ENCODE measurements around the gene ZNF217.
"Not testable (repeated sequence)": the region's sequence is repeated elsewhere in the genome, so short reads cannot be mapped to it uniquely, and the experiment has no call there.

The ZNF217 gene

GRCh38 chr20:53534037-53534436, 59.6 kb downstream of the ZNF217 start:
- DNase-seq (ENCODE audit: insufficient read length), result no peak
- FAIRE-seq, result no peak
- TF ChIP-seq POLR2AphosphoS5 (IDR thresholded peaks at IDR 0.05; ENCODE audit: low read depth, low read length), result no peak
- no peak for TF ChIP-seq POLR2A (IDR thresholded peaks at IDR 0.05; ENCODE audit: low read depth, low read length)
- no peak for TF ChIP-seq TAF1 (IDR thresholded peaks at IDR 0.05; ENCODE audit: borderline replicate concordance, low read depth, low read length)

- no peak for DNase-seq (ENCODE audit: insufficient read length)
- TF ChIP-seq TAF1 (IDR thresholded peaks at IDR 0.05; ENCODE audit: borderline replicate concordance, low read depth, low read length) (no peak), POLR2AphosphoS5 (IDR thresholded peaks at IDR 0.05; ENCODE audit: low read depth, low read length) (no peak), POLR2A (IDR thresholded peaks at IDR 0.05; ENCODE audit: low read depth, low read length) (no peak)
- no peak for FAIRE-seq
Measured at GRCh38 chr20:53533500-53533899, 60.1 kb downstream of the ZNF217 start.

GRCh38 chr20:53532654-53533312, 60.9 kb downstream of the ZNF217 start:
- DNase-seq (ENCODE audit: insufficient read length); FAIRE-seq: not testable (repeated sequence)

- TF ChIP-seq POLR2A (IDR thresholded peaks at IDR 0.05; ENCODE audit: low read depth, low read length) (no peak), POLR2AphosphoS5 (IDR thresholded peaks at IDR 0.05; ENCODE audit: low read depth, low read length) (no peak), TAF1 (IDR thresholded peaks at IDR 0.05; ENCODE audit: borderline replicate concordance, low read depth, low read length) (no peak)
- FAIRE-seq, result no peak
- no peak for DNase-seq (ENCODE audit: insufficient read length)
Measured at GRCh38 chr20:53530440-53530839, 63.2 kb downstream of the ZNF217 start.

- FAIRE-seq (no peak), DNase-seq (ENCODE audit: insufficient read length) (no peak)
- no peak for TF ChIP-seq POLR2A (IDR thresholded peaks at IDR 0.05; ENCODE audit: low read depth, low read length)
- TF ChIP-seq TAF1 (IDR thresholded peaks at IDR 0.05; ENCODE audit: borderline replicate concordance, low read depth, low read length), result no peak
- no peak for TF ChIP-seq POLR2AphosphoS5 (IDR thresholded peaks at IDR 0.05; ENCODE audit: low read depth, low read length)
Measured at GRCh38 chr20:53529658-53530057, 64.0 kb downstream of the ZNF217 start.

GRCh38 chr20:53527196-53527595, 66.4 kb downstream of the ZNF217 start:
- DNase-seq (ENCODE audit: insufficient read length) (no peak), FAIRE-seq (no peak)
- no peak for TF ChIP-seq POLR2AphosphoS5 (IDR thresholded peaks at IDR 0.05; ENCODE audit: low read depth, low read length)
- TF ChIP-seq POLR2A (IDR thresholded peaks at IDR 0.05; ENCODE audit: low read depth, low read length), result no peak
- TF ChIP-seq TAF1 (IDR thresholded peaks at IDR 0.05; ENCODE audit: borderline replicate concordance, low read depth, low read length), result no peak

GRCh38 chr20:53524589-53525312, 68.9 kb downstream of the ZNF217 start:
- TF ChIP-seq POLR2A (IDR thresholded peaks at IDR 0.05; ENCODE audit: low read depth, low read length) (no peak), TAF1 (IDR thresholded peaks at IDR 0.05; ENCODE audit: borderline replicate concordance, low read depth, low read length) (no peak), POLR2AphosphoS5 (IDR thresholded peaks at IDR 0.05; ENCODE audit: low read depth, low read length) (no peak)
- FAIRE-seq (no peak), DNase-seq (ENCODE audit: insufficient read length) (no peak)

GRCh38 chr20:53523615-53524014, 70.0 kb downstream of the ZNF217 start:
- not testable (repeated sequence) for FAIRE-seq; DNase-seq (ENCODE audit: insufficient read length)

GRCh38 chr20:53522696-53523095, 70.9 kb downstream of the ZNF217 start:
- FAIRE-seq, result no peak
- TF ChIP-seq TAF1 (IDR thresholded peaks at IDR 0.05; ENCODE audit: borderline replicate concordance, low read depth, low read length), result no peak
- no peak for TF ChIP-seq POLR2AphosphoS5 (IDR thresholded peaks at IDR 0.05; ENCODE audit: low read depth, low read length)
- no peak for TF ChIP-seq POLR2A (IDR thresholded peaks at IDR 0.05; ENCODE audit: low read depth, low read length)

GRCh38 chr20:53522026-53522425, 71.6 kb downstream of the ZNF217 start:
- TF ChIP-seq POLR2A (IDR thresholded peaks at IDR 0.05; ENCODE audit: low read depth, low read length) (no peak), TAF1 (IDR thresholded peaks at IDR 0.05; ENCODE audit: borderline replicate concordance, low read depth, low read length) (no peak), POLR2AphosphoS5 (IDR thresholded peaks at IDR 0.05; ENCODE audit: low read depth, low read length) (no peak)
- DNase-seq (ENCODE audit: insufficient read length) (no peak), FAIRE-seq (no peak)

More at GRCh38 chr20:53522696-53523095, 70.9 kb downstream of the ZNF217 start:
- no peak for DNase-seq (ENCODE audit: insufficient read length)

GRCh38 chr20:53521421-53521820, 72.2 kb downstream of the ZNF217 start:
- FAIRE-seq; DNase-seq (ENCODE audit: insufficient read length): not testable (repeated sequence)

GRCh38 chr20:53517146-53517545, 76.5 kb downstream of the ZNF217 start:
- FAIRE-seq (no peak), DNase-seq (ENCODE audit: insufficient read length) (no peak)
- TF ChIP-seq POLR2AphosphoS5 (IDR thresholded peaks at IDR 0.05; ENCODE audit: low read depth, low read length) (no peak), POLR2A (IDR thresholded peaks at IDR 0.05; ENCODE audit: low read depth, low read length) (no peak), TAF1 (IDR thresholded peaks at IDR 0.05; ENCODE audit: borderline replicate concordance, low read depth, low read length) (no peak)
